Suprapubic skin (tissue), 2 donors: ENCODE measurements around the gene MAP3K13.

Experiments used
- EP300 ChIP-seq: sonication (generic); formaldehyde crosslinking; IDR thresholded peaks from one replicate; pipeline ENCODE4 v1.6.1; 2017; ENCODE audit warnings: antibody characterized with exemption
- POLR2A ChIP-seq, 2 donors: fragments of 450-650 bp; IDR thresholded peaks; one replicate each; pipeline ENCODE4 v1.6.1; 2017; ENCODE audit warnings: antibody characterized with exemption in 2 of 2, mild to moderate bottlenecking in 2 of 2, moderate library complexity in 2 of 2

- no peak for TF ChIP-seq POLR2A (IDR thresholded peaks at IDR 0.05)
- no peak for TF ChIP-seq EP300
Measured at GRCh38 chr3:185330238-185330637, 32.7 kb upstream of the MAP3K13 start.
